HG03378 (cell line): ENCODE results near the gene TCF4.

Experiments used
- ATAC-seq: cut with Tn5 transposase; IDR thresholded peaks from one replicate; pipeline ENCODE4 v1.9.1; 2021; ENCODE audit warnings: mild to moderate bottlenecking, moderate library complexity; ENCODE audit not compliant: unreplicated experiment

The TCF4 gene

DNA sequence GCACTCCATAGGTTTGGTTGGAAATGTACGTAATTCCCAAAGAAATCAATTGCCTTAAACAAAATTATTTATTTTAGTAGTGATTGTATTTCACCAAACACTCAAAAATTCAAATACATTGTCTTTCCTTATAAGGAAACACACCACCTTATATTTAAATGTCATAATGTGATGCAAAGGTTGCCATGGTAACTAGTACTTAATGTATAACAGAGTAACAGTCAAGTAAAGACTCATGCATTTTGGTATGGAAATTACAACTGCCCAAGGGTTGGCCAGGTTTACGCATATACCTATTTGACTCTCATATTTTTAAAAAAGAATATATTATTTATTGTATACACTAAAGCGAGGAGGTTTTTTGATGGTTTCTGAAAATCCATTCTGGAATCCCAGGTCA, 231.2 kb downstream of the TCF4 start:
- no peak for ATAC-seq

- no peak for ATAC-seq
These were observed 232.8 kb downstream of the TCF4 start for GRCh38 chr18:55355223-55355622.

DNA sequence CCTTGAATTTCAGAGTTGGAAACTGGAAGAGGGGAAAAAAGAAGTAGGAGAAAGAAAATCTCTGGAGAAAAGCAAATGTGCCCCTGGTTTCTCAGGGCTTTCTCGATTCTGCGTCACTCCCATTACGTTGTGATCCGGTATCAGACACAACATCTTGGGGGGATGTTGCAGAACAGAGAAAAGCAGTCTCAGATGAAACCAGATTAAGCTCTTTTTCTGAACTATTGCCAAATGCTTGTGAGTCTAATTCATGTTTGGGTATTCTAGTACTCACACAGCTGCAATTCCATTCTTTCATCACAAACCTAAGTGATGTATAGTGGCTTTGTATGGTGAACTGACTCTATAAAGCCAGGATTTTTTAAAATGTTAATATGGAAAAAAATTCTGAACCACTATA, 233.2 kb downstream of the TCF4 start:
- no peak for ATAC-seq

DNA sequence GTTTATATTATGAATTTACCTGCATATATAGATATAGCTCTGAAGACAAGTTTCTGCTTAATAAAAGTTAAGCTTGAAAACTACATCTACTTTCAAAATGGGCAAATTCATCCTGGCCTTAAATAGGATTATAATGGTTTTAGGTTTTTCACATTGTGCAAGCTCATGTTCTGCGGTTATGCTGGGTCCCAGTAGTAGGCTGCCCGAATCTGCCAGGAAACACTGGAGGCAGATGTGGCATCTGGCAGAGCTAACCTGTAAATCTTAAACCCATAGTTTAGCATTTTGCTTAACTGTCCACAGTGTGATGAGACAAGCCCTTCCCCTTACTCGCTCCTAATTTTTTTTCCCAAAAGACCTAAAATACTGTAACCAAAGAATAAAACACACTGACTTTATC, 234.2 kb downstream of the TCF4 start:
- no peak for ATAC-seq

- ATAC-seq: no peak
These were observed 234.6 kb downstream of the TCF4 start for GRCh38 chr18:55353391-55353790.

GRCh38 chr18:55351980-55352714, 235.8 kb downstream of the TCF4 start:
- ATAC-seq: no peak

DNA sequence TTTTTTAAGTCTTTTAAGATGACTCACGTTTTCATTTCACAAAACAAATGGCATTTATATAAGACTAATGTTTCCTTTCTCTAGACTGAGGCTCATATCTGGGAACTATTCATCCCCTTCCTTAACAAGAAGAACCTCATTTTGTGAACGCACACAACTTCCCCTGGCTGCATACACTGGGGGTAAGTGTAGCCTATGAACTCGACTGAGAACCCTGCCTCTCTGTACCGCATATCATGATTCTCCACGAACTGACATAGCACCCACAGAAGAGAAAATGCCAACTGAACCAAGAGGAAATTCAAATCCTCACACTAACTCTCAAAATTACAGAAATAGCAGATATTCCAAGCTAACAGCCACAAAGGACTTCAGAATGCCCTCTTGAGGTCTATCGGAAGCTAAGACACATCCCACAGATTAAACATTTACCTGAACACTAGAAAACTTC, 236.7 kb downstream of the TCF4 start:
- ATAC-seq: no peak

DNA sequence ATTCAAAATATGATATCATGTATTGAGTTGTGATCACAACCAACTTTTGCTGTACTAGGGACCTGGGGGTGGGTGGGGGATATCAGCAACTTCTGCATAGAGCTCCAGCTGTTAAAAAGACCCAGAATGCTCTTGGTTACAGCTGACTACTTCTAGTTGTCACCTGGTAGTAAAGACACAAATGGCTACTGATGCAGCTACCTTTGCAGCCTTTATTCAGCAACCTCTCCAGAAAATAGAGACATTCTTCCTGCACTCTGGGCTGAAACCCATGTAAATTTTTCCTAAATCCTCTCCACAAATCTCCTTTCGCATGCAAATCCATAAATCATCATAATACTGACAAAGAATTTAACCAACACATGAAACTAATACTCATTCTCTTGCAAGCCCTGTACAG, 238.3 kb downstream of the TCF4 start:
- ATAC-seq: no peak

DNA sequence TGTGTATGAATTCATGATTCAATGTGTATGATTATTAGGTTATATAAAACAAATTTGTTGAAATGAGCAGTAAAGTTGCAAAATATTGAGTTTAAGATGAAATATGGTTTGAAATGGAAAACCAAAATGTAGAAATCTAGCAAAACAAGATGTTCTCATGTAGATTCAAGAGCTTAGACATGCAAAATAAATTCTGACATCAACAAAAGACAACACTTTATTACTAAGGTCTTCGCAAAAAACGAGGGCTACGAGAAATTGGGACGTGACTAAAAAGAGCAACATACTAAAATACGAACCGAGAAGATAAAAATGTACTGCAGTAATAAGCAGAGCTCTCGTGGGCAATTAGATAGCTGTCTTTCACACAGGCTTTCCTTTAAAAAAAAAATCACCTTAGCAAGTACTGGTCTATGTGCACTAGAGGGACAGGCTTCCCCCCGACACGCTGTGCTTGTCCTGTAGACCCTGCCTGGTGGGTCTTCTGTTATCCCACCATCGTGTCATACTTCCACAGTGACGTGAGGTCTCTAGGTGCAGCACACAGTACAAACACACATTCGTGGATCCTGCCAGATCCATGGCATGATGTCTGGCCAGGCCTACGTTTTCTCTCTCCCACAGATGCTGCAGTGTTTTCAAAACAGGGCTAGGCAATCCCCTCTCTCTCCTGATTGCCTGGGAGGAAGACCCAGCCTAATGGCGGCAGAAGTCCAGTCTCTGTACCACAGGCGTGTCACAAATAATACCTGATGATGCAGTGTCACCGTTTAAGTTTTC, 240.8 kb downstream of the TCF4 start:
- no peak for ATAC-seq

DNA sequence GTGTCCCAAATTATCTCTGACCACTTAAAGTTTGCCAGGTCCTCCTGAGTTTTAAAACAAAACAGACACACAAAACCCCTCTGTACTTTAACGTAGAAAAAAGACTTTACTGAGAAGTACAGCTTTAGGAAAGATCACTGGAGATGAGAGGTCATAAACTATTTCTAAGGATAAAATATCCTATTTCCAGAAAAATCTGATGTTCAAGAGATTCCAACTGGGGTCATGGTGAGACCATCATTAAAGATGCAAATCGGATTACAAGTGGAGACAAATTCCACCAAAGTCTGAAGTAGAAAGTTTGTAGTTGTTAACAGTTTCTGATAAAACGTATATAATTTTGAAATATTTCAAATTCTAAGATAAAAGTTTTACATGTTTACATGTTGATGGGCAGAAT, 241.6 kb downstream of the TCF4 start:
- ATAC-seq: no peak

DNA sequence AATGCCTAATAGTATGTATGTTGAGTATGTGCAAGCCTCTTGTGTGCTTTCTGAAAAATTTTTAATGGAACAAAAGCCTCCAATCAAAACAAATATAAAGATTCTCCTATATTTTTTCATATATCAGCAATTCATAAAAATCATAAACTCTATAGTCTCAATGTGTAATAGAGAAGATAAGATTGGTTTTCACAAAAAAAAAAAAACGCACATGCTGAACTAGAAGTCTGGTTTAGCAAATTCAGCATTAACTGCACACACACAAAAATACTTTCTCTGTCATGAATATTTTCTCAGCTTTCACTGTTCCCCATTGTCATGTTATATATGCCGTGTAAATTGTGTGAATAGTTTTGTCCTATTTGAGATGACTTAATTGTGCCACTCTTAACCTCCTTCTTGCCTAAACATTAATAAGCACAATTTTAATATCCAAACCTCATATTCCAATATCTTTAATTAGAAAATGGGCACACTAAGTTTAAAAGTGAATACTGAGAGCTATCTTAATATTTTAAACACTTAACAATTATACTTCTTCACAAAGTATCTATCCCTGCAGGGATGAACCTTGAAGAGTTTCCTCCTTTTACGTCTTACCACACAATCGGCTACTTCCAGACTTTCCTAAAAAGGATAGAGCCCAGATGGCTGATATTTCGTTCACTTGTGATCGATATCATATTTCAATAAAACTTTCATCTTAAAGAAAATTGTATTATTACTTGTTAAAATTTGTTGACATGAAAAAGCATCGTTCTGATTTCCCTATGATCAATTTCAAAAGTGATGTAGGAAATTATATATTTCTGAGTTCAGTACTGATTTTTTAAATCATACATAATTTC, 242.7 kb downstream of the TCF4 start:
- ATAC-seq: no peak

DNA sequence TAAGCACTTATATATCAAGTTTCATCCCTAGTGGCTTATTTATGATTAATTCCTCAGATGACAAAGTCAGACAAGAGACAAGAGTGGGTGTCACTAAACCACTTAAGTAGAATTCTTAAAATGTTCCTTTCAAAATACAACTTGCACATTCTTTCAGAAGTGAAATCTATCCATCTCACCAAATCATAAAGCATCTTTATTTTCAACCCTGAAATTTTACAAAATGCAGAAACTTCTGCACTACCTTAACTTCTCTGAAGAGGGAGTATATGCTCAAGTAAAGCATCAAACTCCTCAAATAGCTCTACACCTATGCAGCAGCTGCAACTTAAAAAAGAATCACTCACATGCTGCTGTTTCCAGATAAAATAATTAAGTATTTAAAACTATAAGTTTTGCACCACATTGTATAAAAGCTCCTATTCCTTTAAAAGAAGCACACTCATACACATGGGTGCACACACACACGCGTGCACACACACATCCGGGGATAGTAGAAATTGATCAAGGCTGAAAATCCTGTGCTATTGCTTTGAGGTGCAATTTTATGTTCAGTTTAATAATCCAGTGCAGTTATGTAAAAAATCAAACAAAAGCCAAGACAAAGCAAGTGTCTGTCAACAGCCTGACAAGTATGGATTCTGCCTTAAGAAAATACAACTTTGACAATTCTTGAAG, 244.5 kb downstream of the TCF4 start:
- peak; percentile 67 for ATAC-seq

GRCh38 chr18:55340998-55341397, 247.0 kb downstream of the TCF4 start:
- ATAC-seq: no peak

GRCh38 chr18:55339990-55340389, 248.0 kb downstream of the TCF4 start:
- no peak for ATAC-seq

GRCh38 chr18:55338978-55339650, 248.9 kb downstream of the TCF4 start:
- ATAC-seq: no peak

GRCh38 chr18:55337908-55338521, 250.0 kb downstream of the TCF4 start:
- no peak for ATAC-seq

- ATAC-seq: no peak
These were observed 250.9 kb downstream of the TCF4 start for GRCh38 chr18:55337138-55337537.

DNA sequence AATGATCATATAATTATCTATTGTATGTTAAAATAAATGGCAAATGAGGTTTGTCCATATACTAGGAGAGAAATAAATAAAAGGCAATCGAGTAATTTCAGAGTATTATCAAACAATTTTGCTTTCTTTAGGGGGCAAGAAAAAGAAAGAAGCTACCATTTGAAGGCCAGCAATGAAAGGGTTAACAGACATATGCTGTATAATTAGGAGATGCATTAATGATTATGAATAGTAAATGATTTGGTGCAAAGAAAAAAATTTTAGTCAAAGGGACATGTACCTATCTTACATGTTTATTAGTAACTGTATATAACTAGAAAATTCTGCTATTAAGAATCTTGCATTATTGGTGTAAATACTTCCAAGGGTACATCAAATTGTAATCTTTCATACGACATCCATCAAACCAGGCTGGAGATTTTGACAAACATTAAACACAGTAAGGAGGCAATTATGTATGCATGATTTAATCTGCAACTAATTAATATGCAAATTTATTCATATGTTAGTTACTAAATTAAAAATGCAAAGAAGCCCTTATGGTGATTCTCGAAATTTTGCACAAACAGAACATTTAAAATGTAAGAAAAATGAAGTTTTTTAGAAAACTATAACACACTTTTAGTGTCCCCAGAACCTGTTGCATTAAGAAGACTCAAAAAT, 251.4 kb downstream of the TCF4 start:
- no peak for ATAC-seq

DNA sequence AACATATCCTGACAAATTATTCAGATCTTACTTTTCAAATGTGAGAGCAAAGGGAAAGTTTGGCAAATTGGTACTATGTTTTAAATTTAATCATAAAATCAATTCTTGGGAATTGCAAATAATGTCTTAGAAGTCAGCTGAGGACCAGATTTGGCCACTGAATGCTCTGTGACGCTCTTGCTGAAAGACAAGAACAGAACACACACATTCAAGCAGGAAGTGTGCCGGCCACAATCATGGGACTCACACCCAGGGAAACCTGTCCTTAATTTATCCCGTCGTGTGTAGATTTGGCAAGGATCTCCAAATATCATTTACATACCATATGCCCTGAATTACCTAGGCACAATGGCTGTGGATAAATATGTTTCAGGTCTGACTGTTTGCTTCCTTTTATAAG, 253.1 kb downstream of the TCF4 start:
- ATAC-seq: no peak
